Dedifferentiated amniotic fluid mesenchymal stem cell (primary cell): Measurements from ENCODE around the gene TMEM271.
"Not testable (repeated sequence)": the region's sequence is repeated elsewhere in the genome, so short reads cannot be mapped to it uniquely, and the experiment has no call there.

Source experiments
- DNase-seq: peaks from one replicate; pipeline ENCODE4 v3.0.0-alpha.2; 2016; ENCODE audit errors: extremely low spot score

TMEM271 gene

GRCh38 chr4:561426-561825 is 14.7 kb downstream of the TMEM271 start:
- DNase-seq, result no peak

- DNase-seq, result no peak
Observed at GRCh38 chr4:560731-561291, 15.3 kb downstream of the TMEM271 start.

- no peak for DNase-seq
Observed at GRCh38 chr4:560061-560460, 16.0 kb downstream of the TMEM271 start.

GRCh38 chr4:555566-556275 is 20.4 kb downstream of the TMEM271 start:
- DNase-seq, result no peak

GRCh38 chr4:554793-555320 is 21.2 kb downstream of the TMEM271 start:
- DNase-seq, result not testable (repeated sequence)

GRCh38 chr4:552019-552418 is 24.1 kb downstream of the TMEM271 start:
- DNase-seq, result no peak

GRCh38 chr4:550268-550667 is 25.8 kb downstream of the TMEM271 start:
- not testable (repeated sequence) for DNase-seq

- no peak for DNase-seq
Observed at GRCh38 chr4:548976-549375, 27.1 kb downstream of the TMEM271 start.

- no peak for DNase-seq
Observed at GRCh38 chr4:545612-546011, 30.5 kb downstream of the TMEM271 start.

- no peak for DNase-seq
Observed at GRCh38 chr4:544386-545105, 31.5 kb downstream of the TMEM271 start.

- DNase-seq, result no peak
Observed at GRCh38 chr4:541271-541670, 34.8 kb downstream of the TMEM271 start.

- no peak for DNase-seq
Observed at GRCh38 chr4:538542-539142, 37.5 kb downstream of the TMEM271 start.

GRCh38 chr4:537436-538264 is 38.4 kb downstream of the TMEM271 start:
- no peak for DNase-seq

- no peak for DNase-seq
Observed at GRCh38 chr4:536351-536972, 39.6 kb downstream of the TMEM271 start.

- no peak for DNase-seq
Observed at GRCh38 chr4:535924-536281, 40.2 kb downstream of the TMEM271 start.

GRCh38 chr4:535181-535923 is 40.7 kb downstream of the TMEM271 start:
- no peak for DNase-seq

GRCh38 chr4:534576-535151 is 41.4 kb downstream of the TMEM271 start:
- DNase-seq, result no peak

- DNase-seq, result no peak
Observed at GRCh38 chr4:534101-534575, 42.0 kb downstream of the TMEM271 start.

GRCh38 chr4:533318-534100 is 42.6 kb downstream of the TMEM271 start:
- DNase-seq, result no peak
